Neuronal stem cell (in vitro differentiated cells): ENCODE data around the gene NRG3.

Experiments used
- DNase-seq: peaks from one replicate; pipeline ENCODE4 v3.0.0-alpha.2; 2013; ENCODE audit warnings: low spot score
- H2AFZ ChIP-seq: one replicate; pipeline ENCODE4 v1.6.1; 2013; ENCODE audit warnings: mild to moderate bottlenecking, low read length, inconsistent platforms
- H2AK5ac ChIP-seq: 2 replicates; pipeline ENCODE4 v1.6.1; 2013; ENCODE audit warnings: low read depth, mild to moderate bottlenecking, inconsistent platforms, low read length, moderate library complexity, mixed read lengths
- H2BK120ac ChIP-seq: 2 replicates; pipeline ENCODE4 v1.6.1; 2013; ENCODE audit warnings: low read depth, mild to moderate bottlenecking, inconsistent platforms, low read length, moderate library complexity, mixed read lengths
- H2BK12ac ChIP-seq: one replicate; pipeline ENCODE4 v1.6.1; 2013; ENCODE audit warnings: low read length, inconsistent platforms
- H2BK15ac ChIP-seq: 2 replicates; pipeline ENCODE4 v1.6.1; 2013; ENCODE audit warnings: mild to moderate bottlenecking, low read length, inconsistent platforms, mixed read lengths
- H2BK5ac ChIP-seq: one replicate; pipeline ENCODE4 v1.6.1; 2013; ENCODE audit warnings: inconsistent platforms, mild to moderate bottlenecking, low read length, moderate library complexity
- H3K14ac ChIP-seq: one replicate; pipeline ENCODE4 v1.6.1; 2013; ENCODE audit warnings: low read length, inconsistent platforms
- H3K18ac ChIP-seq: 2 replicates; pipeline ENCODE4 v1.6.1; 2013; ENCODE audit warnings: low read length, inconsistent platforms
- H3K23ac ChIP-seq: 2 replicates; pipeline ENCODE4 v1.6.1; 2013; ENCODE audit warnings: low read depth, mild to moderate bottlenecking, mixed read lengths, low read length, inconsistent platforms; ENCODE audit not compliant: poor library complexity
- H3K27ac ChIP-seq: replicated peaks from 3 replicates; pipeline ENCODE4 v1.5.1; 2013; ENCODE audit warnings: low read length, inconsistent platforms
- H3K27me3 ChIP-seq, 3 experiments: 2 replicates each; pipeline ENCODE4 v1.6.1; 2013; ENCODE audit warnings: low read length in 3 of 3, mild to moderate bottlenecking in 2 of 3, inconsistent platforms in 1 of 3, low read depth in 1 of 3, mixed read lengths in 1 of 3, moderate library complexity in 1 of 3; ENCODE audit not compliant: control insufficient read depth in 3 of 3, insufficient read depth in 3 of 3
- H3K36me3 ChIP-seq, 2 donors: replicated peaks in 1 of 2; 2 replicates each; pipeline ENCODE4 v1.6.1; 2013; ENCODE audit warnings: low read length in 2 of 2; ENCODE audit not compliant: control insufficient read depth in 2 of 2, insufficient read depth in 2 of 2
- H3K4ac ChIP-seq: 2 replicates; pipeline ENCODE4 v1.6.1; 2013; ENCODE audit warnings: inconsistent platforms, mild to moderate bottlenecking, low read length, moderate library complexity
- H3K4me1 ChIP-seq, 2 donors: 1 replicate in 1 of 2; 2 replicates in 1 of 2; pipeline ENCODE4 v1.6.1; 2013; ENCODE audit warnings: low read length in 2 of 2, low read depth in 1 of 2; ENCODE audit not compliant: control insufficient read depth in 2 of 2, insufficient read depth in 1 of 2
- H3K4me2 ChIP-seq: one replicate; pipeline ENCODE4 v1.6.1; 2013; ENCODE audit warnings: mild to moderate bottlenecking, low read length, inconsistent platforms; ENCODE audit not compliant: insufficient read depth, poor library complexity, severe bottlenecking
- H3K4me3 ChIP-seq, 2 donors: 2 replicates each; pipeline ENCODE4 v1.5.1; 2013; ENCODE audit warnings: low read length in 2 of 2, mild to moderate bottlenecking in 2 of 2, inconsistent platforms in 1 of 2, moderate library complexity in 1 of 2
- H3K79me1 ChIP-seq: one replicate; pipeline ENCODE4 v1.6.1; 2013; ENCODE audit warnings: low read depth, mild to moderate bottlenecking, inconsistent platforms, low read length, moderate library complexity
- H3K9ac ChIP-seq: one replicate; pipeline ENCODE4 v1.6.1; 2013; ENCODE audit warnings: mild to moderate bottlenecking, low read depth, low read length, inconsistent platforms; ENCODE audit not compliant: poor library complexity
- H3K9me3 ChIP-seq, 2 donors: replicated peaks in 1 of 2; 2 replicates each; pipeline versions ENCODE3 to v1.6.1; 2013; ENCODE audit warnings: low read length in 2 of 2, mild to moderate bottlenecking in 2 of 2, inconsistent platforms in 1 of 2, low read depth in 1 of 2, mixed read lengths in 1 of 2, moderate library complexity in 1 of 2; ENCODE audit not compliant: control insufficient read depth in 2 of 2, insufficient read depth in 1 of 2
- H4K8ac ChIP-seq: one replicate; pipeline ENCODE4 v1.6.1; 2013; ENCODE audit warnings: low read depth, mild to moderate bottlenecking, inconsistent platforms, low read length, moderate library complexity
- H4K91ac ChIP-seq: one replicate; pipeline ENCODE4 v1.6.1; 2013; ENCODE audit warnings: low read length, low read depth, mild to moderate bottlenecking, inconsistent platforms; ENCODE audit not compliant: poor library complexity
- WGBS, 2 donors: extraction: QIAGEN DNeasy Blood & Tissue Kit; methylation state at CpG; one replicate each; pipeline ENCODE4 v1.1.7; 2013; ENCODE audit warnings: missing lambda C conversion rate in 2 of 2, mixed read lengths in 1 of 2; ENCODE audit not compliant: insufficient read length in 2 of 2, insufficient replicate concordance in 1 of 2; ENCODE audit errors: extremely low coverage in 2 of 2; 5-methylcytosine and 5-hydroxymethylcytosine counted together

The NRG3 gene

DNA sequence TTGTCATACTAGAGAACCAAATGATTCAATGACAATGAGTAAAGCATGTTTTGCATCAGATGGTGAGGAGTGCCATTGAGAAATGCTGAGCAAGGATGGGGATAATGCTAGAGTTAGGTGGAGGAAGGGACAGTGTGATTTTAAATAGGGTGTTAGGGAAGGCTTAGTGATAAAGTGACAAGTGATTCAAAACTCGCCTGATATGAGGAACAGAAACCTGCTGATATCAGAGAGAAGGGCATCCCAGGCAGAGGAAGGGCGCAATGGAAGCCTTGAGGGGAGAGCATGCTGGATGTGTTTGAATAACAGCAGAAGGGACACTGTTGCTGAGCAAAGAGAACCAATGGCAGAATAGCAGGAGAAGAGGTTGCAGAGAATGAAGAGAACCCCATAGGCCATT, 196.2 kb downstream of the NRG3 start:
- H3K36me3 ChIP-seq = no peaks in the 10 kb centered on the region
- H2AFZ ChIP-seq = no peak overlapping the region
- no peak overlapping the region for H3K18ac ChIP-seq
- no peak overlapping the region for H3K4me3 ChIP-seq
- no peak overlapping the region for H4K91ac ChIP-seq
- H2BK12ac ChIP-seq = no peak overlapping the region
- H2BK15ac ChIP-seq = no peak overlapping the region
- no peak overlapping the region for H3K23ac ChIP-seq
- H3K4ac ChIP-seq = no peak overlapping the region
- H3K27ac ChIP-seq = no peak overlapping the region
- H2AK5ac ChIP-seq = no peak overlapping the region
- no peaks in the 10 kb centered on the region for H3K27me3 ChIP-seq
- no peak for DNase-seq
- H3K4me1 ChIP-seq = peaks cover 0 to 1% of the 10 kb centered on the region in 2 donors
- no peaks in the 10 kb centered on the region for H3K79me1 ChIP-seq
- no peak overlapping the region for H3K9ac ChIP-seq
- H2BK5ac ChIP-seq = no peak overlapping the region
- WGBS, 2 donors = no CpG with 5 or more reads among the region's 2 CpGs
- no peaks in the 10 kb centered on the region for H3K9me3 ChIP-seq
- H3K4me2 ChIP-seq = no peak overlapping the region
- no peak overlapping the region for H4K8ac ChIP-seq
- H2BK120ac ChIP-seq = no peak overlapping the region
- no peak overlapping the region for H3K14ac ChIP-seq

DNA sequence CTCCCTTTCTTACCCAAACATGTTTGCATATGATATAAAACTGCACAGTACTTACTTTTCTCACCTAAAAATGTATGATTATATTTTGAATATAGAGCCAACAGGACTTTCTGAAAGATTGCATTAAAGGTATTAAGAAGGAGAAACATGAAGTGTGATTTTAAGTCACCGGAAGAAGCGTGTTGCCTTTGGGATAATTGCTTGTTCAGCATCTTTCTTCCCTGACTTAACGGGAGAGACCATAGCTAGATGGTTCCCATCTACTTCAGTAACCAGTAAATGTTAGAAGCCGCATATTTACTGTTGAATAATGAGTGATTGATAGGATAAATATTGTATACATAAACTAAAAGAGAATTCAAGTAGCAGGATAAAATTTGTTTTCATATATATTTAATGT, 197.1 kb downstream of the NRG3 start:
- WGBS, 2 donors = no CpG with 5 or more reads among the region's 4 CpGs
- no peak overlapping the region for H3K4me2 ChIP-seq

DNA sequence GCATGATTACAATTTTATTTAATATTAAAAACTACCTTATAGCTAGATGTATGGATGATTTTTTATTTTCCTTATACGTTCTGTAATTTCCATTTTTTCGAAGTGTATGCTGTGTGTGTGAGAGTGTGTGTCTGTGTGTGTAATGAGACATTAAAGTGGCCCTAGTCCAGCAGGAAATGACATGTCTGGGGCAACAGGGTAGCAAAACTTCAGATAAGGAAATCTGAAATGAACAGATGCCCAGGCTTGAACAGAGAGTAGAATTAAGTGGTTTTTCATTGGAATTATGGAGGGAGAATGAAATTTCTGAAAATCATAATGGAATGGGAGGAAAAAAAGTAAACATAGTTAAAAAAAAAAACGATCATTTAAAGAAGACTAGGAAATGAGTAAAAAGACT, 200.6 kb downstream of the NRG3 start:
- Histone ChIP-seq H4K8ac (no peak overlapping the region), H3K18ac (no peak overlapping the region), H2BK15ac (no peak overlapping the region), H3K79me1 (no peaks in the 10 kb centered on the region), H2AK5ac (no peak overlapping the region), H3K36me3 (no peaks in the 10 kb centered on the region), H2BK12ac (no peak overlapping the region), H4K91ac (no peak overlapping the region), H3K4me2 (no peak overlapping the region), H3K23ac (no peak overlapping the region), H3K27ac (no peak overlapping the region), H3K9me3 (no peaks in the 10 kb centered on the region), H3K27me3 (no peaks in the 10 kb centered on the region), H2BK120ac (no peak overlapping the region), H3K14ac (no peak overlapping the region), H2BK5ac (no peak overlapping the region), H3K4ac (no peak overlapping the region), H3K9ac (no peak overlapping the region), H3K4me1 (no peaks in the 10 kb centered on the region), H2AFZ (no peak overlapping the region), H3K4me3 (no peak overlapping the region)
- WGBS, 2 donors = no CpG with 5 or more reads among the region's 3 CpGs
- no peak for DNase-seq

More for the DNA sequence above, 197.1 kb downstream of the NRG3 start:
- Histone ChIP-seq H4K8ac (no peak overlapping the region), H3K9me3 (no peaks in the 10 kb centered on the region), H3K27ac (no peak overlapping the region), H2AK5ac (no peak overlapping the region), H2AFZ (no peak overlapping the region), H3K23ac (no peak overlapping the region), H3K27me3 (no peaks in the 10 kb centered on the region), H2BK12ac (no peak overlapping the region), H3K4me1 (peaks cover 0 to 1% of the 10 kb centered on the region in 2 donors), H2BK15ac (no peak overlapping the region), H3K4me3 (no peak overlapping the region), H3K36me3 (no peaks in the 10 kb centered on the region), H2BK5ac (no peak overlapping the region), H3K14ac (no peak overlapping the region), H3K4ac (no peak overlapping the region), H4K91ac (no peak overlapping the region), H3K79me1 (no peaks in the 10 kb centered on the region), H3K9ac (no peak overlapping the region), H3K18ac (no peak overlapping the region), H2BK120ac (no peak overlapping the region)
- DNase-seq = no peak

DNA sequence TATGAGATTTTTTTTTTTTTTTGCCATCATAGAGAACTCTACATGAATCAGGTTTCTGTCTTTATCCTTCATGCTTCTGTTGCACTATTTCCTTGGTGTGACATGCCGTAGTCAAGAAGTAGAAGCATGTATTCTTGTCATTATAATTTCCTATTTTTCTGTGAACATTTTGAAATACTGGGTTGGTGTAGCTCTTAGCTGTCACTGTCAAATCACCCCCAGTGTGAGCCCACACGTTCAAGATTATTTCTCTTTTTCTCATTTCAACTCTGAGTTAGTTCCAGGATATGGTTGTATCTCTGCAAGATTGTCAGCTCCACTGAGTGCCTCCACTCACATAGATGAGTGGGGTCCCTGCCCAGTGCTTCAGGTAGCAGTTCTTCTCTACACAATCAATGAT, 209.5 kb downstream of the NRG3 start:
- Histone ChIP-seq H3K27me3 (no peaks in the 10 kb centered on the region), H3K36me3 (no peaks in the 10 kb centered on the region), H2BK15ac (no peak overlapping the region), H4K8ac (no peak overlapping the region), H3K4me1 (peaks cover 0 to 13% of the 10 kb centered on the region in 2 donors), H3K23ac (no peak overlapping the region), H3K27ac (no peak overlapping the region), H3K79me1 (no peaks in the 10 kb centered on the region), H3K4me3 (no peak overlapping the region), H2BK12ac (no peak overlapping the region), H3K9ac (no peak overlapping the region), H2BK5ac (no peak overlapping the region), H2AK5ac (no peak overlapping the region), H2AFZ (no peak overlapping the region), H2BK120ac (no peak overlapping the region), H3K4ac (no peak overlapping the region), H3K9me3 (no peaks in the 10 kb centered on the region), H3K4me2 (no peak overlapping the region), H4K91ac (no peak overlapping the region), H3K14ac (no peak overlapping the region), H3K18ac (no peak overlapping the region)
- DNase-seq = no peak
- WGBS, 2 donors = no CpG with 5 or more reads among the region's 2 CpGs
